Progenitor cell of endocrine pancreas (in vitro differentiated cells): ENCODE measurements around the gene KPNA6. TPM values are rescaled to one million over a fixed set of nuclear protein-coding genes. Genes with fewer than 3 reads are reported as not detected.
A peak's percentile ranks its signal among the peaks of the same experiment; 100 is the strongest.

Experiments
- DNase-seq: peaks from one replicate; pipeline ENCODE4 v3.0.0; 2021; ENCODE audit warnings: low spot score; ENCODE audit not compliant: unreplicated experiment
- H3K27ac Mint-ChIP-seq: 2 replicates; pipeline ENCODE4 v1.8.0; 2021; ENCODE audit warnings: mild to moderate bottlenecking, moderate library complexity, mixed read lengths
- H3K27me3 Mint-ChIP-seq: 2 replicates; pipeline ENCODE4 v1.8.0; 2021; ENCODE audit warnings: mixed read lengths
- H3K36me3 Mint-ChIP-seq: 2 replicates; pipeline ENCODE4 v1.8.0; 2022; ENCODE audit warnings: mixed read lengths; ENCODE audit not compliant: insufficient read depth
- H3K4me1 Mint-ChIP-seq: 2 replicates; pipeline ENCODE4 v1.8.0; 2021; ENCODE audit warnings: low read depth, mixed read lengths
- H3K4me3 Mint-ChIP-seq: 2 replicates; pipeline ENCODE4 v1.8.0; 2021; ENCODE audit warnings: low read depth, mild to moderate bottlenecking, moderate library complexity, mixed read lengths
- H3K9me3 Mint-ChIP-seq: 2 replicates; pipeline ENCODE4 v1.8.0; 2021; ENCODE audit warnings: low read depth, mixed read lengths
- total RNA-seq: library from RNA; stranded (reverse); gene quantifications from 2 replicates; pipeline ENCODE4 v1.2.1, GENCODE V29; 2021
- TF ChIP-seq, protein P1 (sequence below): fragments of 200-600 bp; sonication (generic); IDR thresholded peaks from one replicate; pipeline ENCODE4 v1.5.0; 2021; ENCODE audit warnings: antibody characterized with exemption, mild to moderate bottlenecking; ENCODE audit not compliant: unreplicated experiment

The KPNA6 gene
- total RNA-seq, 1 donor from 2014 or later = 67.0 TPM

DNA sequence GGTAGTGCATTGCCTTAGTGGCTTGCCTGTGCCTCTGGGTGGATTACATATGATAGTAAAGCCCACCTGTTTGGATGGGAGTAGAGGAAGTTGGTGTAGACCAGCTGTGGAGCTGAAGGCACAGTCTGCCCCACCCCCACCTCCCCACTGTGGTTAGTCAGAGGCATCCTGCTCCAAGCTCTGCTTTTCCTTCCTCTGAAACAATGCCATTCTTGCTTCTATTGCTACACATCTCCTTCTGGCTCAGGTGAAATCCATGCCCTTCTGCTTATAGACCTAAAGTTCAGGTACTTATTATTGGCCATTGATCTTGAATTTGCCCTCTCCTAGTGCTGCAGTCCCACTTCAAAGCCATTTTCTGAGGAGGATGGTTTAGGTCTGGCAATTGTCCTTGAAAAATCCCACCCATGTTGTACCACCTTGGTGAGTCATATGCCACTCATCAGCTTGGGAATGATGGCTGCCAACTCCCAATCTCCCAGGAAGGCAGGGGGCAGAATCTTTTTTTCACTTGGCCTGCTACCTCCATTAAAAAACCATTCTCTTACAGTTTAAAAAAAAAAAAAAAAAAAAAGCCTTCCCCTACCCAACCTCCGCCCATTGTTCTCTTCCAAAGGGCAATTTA lies 64.9 kb downstream of the KPNA6 start:
- Mint-ChIP-seq H3K27ac (no peak overlapping the region), H3K4me1 (no peaks in the 10 kb centered on the region), H3K9me3 (no peaks in the 10 kb centered on the region), H3K27me3 (no peaks in the 10 kb centered on the region), H3K36me3 (peaks cover 13% of the 10 kb centered on the region), H3K4me3 (no peak overlapping the region)
- TF ChIP-seq, protein P1, sequence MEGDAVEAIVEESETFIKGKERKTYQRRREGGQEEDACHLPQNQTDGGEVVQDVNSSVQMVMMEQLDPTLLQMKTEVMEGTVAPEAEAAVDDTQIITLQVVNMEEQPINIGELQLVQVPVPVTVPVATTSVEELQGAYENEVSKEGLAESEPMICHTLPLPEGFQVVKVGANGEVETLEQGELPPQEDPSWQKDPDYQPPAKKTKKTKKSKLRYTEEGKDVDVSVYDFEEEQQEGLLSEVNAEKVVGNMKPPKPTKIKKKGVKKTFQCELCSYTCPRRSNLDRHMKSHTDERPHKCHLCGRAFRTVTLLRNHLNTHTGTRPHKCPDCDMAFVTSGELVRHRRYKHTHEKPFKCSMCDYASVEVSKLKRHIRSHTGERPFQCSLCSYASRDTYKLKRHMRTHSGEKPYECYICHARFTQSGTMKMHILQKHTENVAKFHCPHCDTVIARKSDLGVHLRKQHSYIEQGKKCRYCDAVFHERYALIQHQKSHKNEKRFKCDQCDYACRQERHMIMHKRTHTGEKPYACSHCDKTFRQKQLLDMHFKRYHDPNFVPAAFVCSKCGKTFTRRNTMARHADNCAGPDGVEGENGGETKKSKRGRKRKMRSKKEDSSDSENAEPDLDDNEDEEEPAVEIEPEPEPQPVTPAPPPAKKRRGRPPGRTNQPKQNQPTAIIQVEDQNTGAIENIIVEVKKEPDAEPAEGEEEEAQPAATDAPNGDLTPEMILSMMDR = no peak
- no peak for DNase-seq

DNA sequence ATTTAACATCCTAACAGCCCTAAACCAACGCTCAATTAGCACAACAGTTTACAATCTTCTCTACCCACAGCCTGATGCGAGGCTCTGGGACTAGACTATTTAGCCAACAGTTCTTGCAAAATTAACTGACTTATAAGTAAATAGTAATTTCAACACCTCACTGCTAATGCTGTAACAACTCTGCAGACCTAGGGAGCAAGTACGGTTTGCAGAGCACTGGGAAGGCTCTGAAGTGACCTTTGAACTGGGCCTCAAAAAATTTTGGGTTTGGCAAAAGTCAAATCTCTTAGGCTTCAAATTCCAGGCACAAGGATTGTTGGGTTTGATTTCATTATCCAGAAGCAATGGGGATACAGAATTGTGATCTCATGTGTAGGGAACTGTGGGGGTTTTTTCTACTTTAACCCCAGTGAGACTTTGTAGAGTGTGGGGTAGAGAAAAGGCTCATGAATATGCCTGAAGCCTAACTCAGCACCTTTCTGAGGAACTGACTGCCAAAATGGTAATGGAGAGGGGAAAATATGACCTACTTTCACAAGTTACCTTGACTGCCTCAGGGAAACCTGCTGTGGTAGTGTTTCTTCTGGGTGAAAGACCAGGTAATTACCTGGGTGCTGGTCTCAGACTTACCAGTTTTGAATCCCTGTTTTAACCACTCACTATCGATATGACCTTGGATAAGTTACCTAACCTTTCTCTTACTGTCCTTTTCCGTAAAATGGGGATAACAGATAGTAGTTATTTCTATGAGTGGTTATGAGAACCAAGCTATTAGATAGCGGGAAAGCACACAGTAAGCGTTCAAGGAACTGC lies 70.7 kb downstream of the KPNA6 start:
- H3K27ac Mint-ChIP-seq = peak overlapping the region; percentile 95
- H3K9me3 Mint-ChIP-seq = no peaks in the 10 kb centered on the region
- H3K36me3 Mint-ChIP-seq = peaks cover 10% of the 10 kb centered on the region
- no peak for DNase-seq
- H3K4me3 Mint-ChIP-seq = peak overlapping the region; percentile 92
- no peaks in the 10 kb centered on the region for H3K27me3 Mint-ChIP-seq
- TF ChIP-seq, protein P1 = no peak
- H3K4me1 Mint-ChIP-seq = peaks cover 15% of the 10 kb centered on the region

DNA sequence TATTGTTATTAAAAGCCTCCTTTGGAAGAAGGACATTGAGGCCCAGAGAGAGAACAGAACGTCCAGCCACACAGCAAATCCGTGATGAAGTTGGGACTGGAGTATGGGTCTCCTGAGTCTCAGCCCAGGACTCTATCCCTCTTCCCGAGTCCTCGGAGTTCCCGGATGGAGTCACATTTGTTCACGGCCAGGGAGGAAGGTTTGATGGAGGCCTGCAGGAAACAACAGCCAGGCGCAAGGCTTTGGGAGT lies 71.3 kb downstream of the KPNA6 start:
- Mint-ChIP-seq H3K9me3 (no peaks in the 10 kb centered on the region), H3K27ac (peak overlapping the region; percentile 95), H3K36me3 (peaks cover 12% of the 10 kb centered on the region), H3K4me1 (peaks cover 15% of the 10 kb centered on the region), H3K4me3 (peak overlapping the region; percentile 92), H3K27me3 (no peaks in the 10 kb centered on the region)
- TF ChIP-seq, protein P1 = no peak
- DNase-seq = no peak

DNA sequence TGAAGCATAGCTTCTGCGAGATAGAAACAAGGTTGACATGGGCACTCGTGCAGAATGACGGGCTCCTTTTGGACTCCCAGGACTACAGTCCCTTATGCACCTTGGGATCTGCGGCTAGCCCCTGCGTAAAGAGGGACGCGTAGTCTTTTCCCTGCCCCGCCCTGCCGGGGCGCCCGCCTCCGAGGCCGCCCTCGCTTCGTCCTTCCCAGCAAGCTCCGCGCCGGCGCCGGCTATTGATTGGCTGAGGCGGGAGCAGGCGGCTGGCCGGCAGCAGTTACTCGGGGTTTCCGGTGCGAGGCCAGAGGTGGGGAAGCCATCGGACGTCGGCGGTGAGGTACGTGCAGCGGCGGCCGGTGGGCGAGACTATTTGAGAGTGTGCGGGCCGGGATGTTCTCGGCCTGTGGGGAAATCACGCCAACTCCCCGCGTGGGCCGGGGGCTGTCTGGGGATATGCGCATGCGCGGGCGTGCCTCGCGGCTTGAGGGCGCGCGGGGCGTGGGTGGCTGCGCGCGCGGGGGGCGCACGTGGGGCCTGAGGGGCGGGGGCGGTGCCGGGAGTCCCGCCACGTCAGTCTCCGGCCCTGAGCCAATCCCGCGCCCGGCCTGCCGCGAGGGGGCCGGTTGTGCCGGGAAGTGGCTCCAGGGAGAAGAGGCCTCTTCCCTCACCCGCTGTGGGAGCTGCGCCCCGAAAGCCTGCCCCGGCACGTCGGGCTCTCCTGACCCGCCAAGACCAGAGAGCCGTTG lies 71.8 kb downstream of the KPNA6 start, which contains the start of gene TXLNA:
TSS of gene TXLNA (plus strand) at position 233 of the 743 bp plus-strand sequence. CDS start 671 bp downstream, outside the sequence.
- DNase-seq = peak; percentile 86
- Mint-ChIP-seq H3K4me3 (peak within 1 kb of the TSS; percentile 92), H3K27ac (peak within 1 kb of the TSS; percentile 96), H3K27me3 (no peaks in the 10 kb centered on the region), H3K9me3 (no peaks in the 10 kb centered on the region), H3K36me3 (peaks cover 12% of the 10 kb centered on the region), H3K4me1 (peaks cover 15% of the 10 kb centered on the region)
- TF ChIP-seq, protein P1 = no peak
